Common myeloid progenitor, CD34-positive (primary cell): Measurements from ENCODE around the gene MAFB.

Experiments used
- CTCF ChIA-PET: fragments of 350-600 bp; sonication (Branson Sonifier 250); formaldehyde crosslinking; loops from one replicate; lab custom pipeline; 2021; ENCODE audit warnings: antibody characterized with exemption; lab: Charles Lee
- POLR2A ChIA-PET: fragments of 350-600 bp; sonication (Branson Sonifier 250); formaldehyde crosslinking; loops from one replicate; lab custom pipeline; 2021; ENCODE audit warnings: antibody characterized with exemption; lab: Charles Lee
- DNase-seq, 3 donors: peaks; one replicate each; pipeline versions ENCODE4 v3.0.0 to v3.0.0-alpha.2; 2013
- H3K27ac ChIP-seq, 2 experiments: 1 replicate in 1 of 2; 2 replicates in 1 of 2; pipeline ENCODE4 v1.7.0; 2013; ENCODE audit warnings: inconsistent platforms in 2 of 2, low read length in 2 of 2, mild to moderate bottlenecking in 2 of 2, low read depth in 1 of 2, moderate library complexity in 1 of 2; ENCODE audit not compliant: severe bottlenecking in 2 of 2, insufficient read depth in 1 of 2, poor library complexity in 1 of 2
- H3K27me3 ChIP-seq, 5 experiments: replicated peaks in 2 of 5; 1 replicate in 3 of 5; 2 replicates in 2 of 5; pipeline versions ENCODE4 v1.6.1 to v1.7.0; 2013; ENCODE audit warnings: low read length in 4 of 5, mild to moderate bottlenecking in 2 of 5, moderate library complexity in 2 of 5, inconsistent platforms in 1 of 5; ENCODE audit not compliant: insufficient read depth in 5 of 5, control insufficient read depth in 4 of 5
- H3K36me3 ChIP-seq, 4 experiments: 1 replicate in 2 of 4; 2 replicates in 2 of 4; pipeline versions ENCODE4 v1.6.1 to v1.7.0; 2013; ENCODE audit warnings: low read length in 3 of 4, control low read depth in 1 of 4, mild to moderate bottlenecking in 1 of 4; ENCODE audit not compliant: control insufficient read depth in 4 of 4, insufficient read depth in 4 of 4
- H3K4me1 ChIP-seq, 4 experiments: 1 replicate in 3 of 4; 2 replicates in 1 of 4; pipeline versions ENCODE4 v1.6.1 to v1.7.1; 2013; ENCODE audit warnings: low read length in 3 of 4, mild to moderate bottlenecking in 3 of 4, control low read depth in 1 of 4, inconsistent platforms in 1 of 4, moderate library complexity in 1 of 4; ENCODE audit not compliant: control insufficient read depth in 4 of 4, insufficient read depth in 4 of 4; ENCODE audit errors: control extremely low read depth in 1 of 4
- H3K4me3 ChIP-seq, 7 experiments: 1 replicate in 4 of 7; 2 replicates in 3 of 7; pipeline versions ENCODE4 v1.5.1 to v1.7.0; 2013; ENCODE audit warnings: mild to moderate bottlenecking in 7 of 7, low read length in 6 of 7, moderate library complexity in 6 of 7, inconsistent platforms in 2 of 7, low read depth in 2 of 7, control low read depth in 1 of 7; ENCODE audit not compliant: insufficient read depth in 4 of 7, control insufficient read depth in 1 of 7; ENCODE audit errors: extremely low read depth in 1 of 7
- H3K9me3 ChIP-seq, 5 experiments: 1 replicate in 4 of 5; 2 replicates in 1 of 5; pipeline versions ENCODE4 v1.6.1 to v1.7.1; 2013; ENCODE audit warnings: low read length in 4 of 5, mild to moderate bottlenecking in 2 of 5, inconsistent platforms in 1 of 5, low read depth in 1 of 5, moderate library complexity in 1 of 5; ENCODE audit not compliant: control insufficient read depth in 4 of 5, insufficient read depth in 2 of 5; ENCODE audit errors: control extremely low read depth in 1 of 5
- WGBS: methylation state at CpG from one replicate; pipeline ENCODE4 v1.1.5; 2013; ENCODE audit not compliant: insufficient coverage; 5-methylcytosine and 5-hydroxymethylcytosine counted together

Gene MAFB

DNA sequence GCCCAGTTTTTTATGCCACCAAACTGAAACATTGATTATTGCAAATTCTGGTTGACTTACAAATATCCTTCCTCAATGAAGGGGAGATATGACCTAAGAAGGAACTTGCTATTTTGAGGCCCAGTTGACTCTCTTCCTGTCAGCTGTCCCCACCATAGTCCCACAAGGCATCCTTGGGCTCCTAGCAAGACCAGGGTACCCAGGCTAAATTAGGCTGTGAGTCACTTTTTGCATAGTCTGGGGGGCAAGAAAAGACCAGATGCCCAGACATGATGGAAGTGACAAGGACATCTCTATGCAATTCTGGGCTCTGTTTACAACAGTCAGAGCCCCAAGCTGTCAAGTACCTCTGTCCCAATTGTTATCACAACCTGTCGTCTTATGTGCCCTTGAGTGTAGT is 31.8 kb upstream of the MAFB start:
- Histone ChIP-seq H3K4me3 (no peak overlapping the region), H3K36me3 (no peaks in the 10 kb centered on the region), H3K27me3 (peaks cover 0 to 14% (median 0%) of the 10 kb centered on the region in 5 experiments), H3K27ac (no peak overlapping the region), H3K4me1 (no peaks in the 10 kb centered on the region), H3K9me3 (no peaks in the 10 kb centered on the region)
- ChIA-PET CTCF (interaction anchor here (1.2 to 1.4 kb wide), 2 partner anchors 15 to 21 kb away, joined by 3 to 4 read pairs; no protein-coding TSS in a partner anchor), POLR2A (no interaction called here)
- DNase-seq: no peak
- WGBS: 89% methylated on average over 1 of the region's 1 CpG

DNA sequence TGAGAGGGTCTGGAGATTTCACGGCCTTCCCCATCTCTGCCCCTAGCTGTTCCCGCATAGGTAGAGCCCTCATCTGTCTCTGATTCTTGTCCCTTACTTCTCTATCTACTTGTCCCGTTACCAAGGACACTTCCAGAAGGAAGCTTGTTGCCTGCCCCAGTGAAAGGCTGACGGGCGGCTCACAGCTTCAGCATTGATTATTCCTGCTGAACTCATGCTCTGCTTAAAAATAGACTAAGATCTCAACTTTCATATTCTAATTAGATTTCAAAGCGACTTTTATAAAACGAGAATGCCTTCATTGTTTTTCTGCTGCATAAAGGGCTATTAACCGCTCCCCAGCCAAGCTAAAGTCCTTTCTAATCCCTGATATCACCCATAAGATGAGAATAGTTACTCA is 31.1 kb upstream of the MAFB start:
- H3K36me3 ChIP-seq: no peaks in the 10 kb centered on the region
- H3K9me3 ChIP-seq: no peaks in the 10 kb centered on the region
- WGBS: 84% methylated on average over 8 of the region's 8 CpGs
- H3K4me1 ChIP-seq: no peaks in the 10 kb centered on the region
- CTCF ChIA-PET: interaction anchor here (1.2 kb wide), 2 partner anchors 15 to 30 kb away, joined by 3 read pairs; no protein-coding TSS in a partner anchor
- no peak overlapping the region for H3K4me3 ChIP-seq
- POLR2A ChIA-PET: no interaction called here
- no peak for DNase-seq
- no peak overlapping the region for H3K27ac ChIP-seq
- H3K27me3 ChIP-seq: peaks cover 0 to 16% (median 0%) of the 10 kb centered on the region in 5 experiments

DNA sequence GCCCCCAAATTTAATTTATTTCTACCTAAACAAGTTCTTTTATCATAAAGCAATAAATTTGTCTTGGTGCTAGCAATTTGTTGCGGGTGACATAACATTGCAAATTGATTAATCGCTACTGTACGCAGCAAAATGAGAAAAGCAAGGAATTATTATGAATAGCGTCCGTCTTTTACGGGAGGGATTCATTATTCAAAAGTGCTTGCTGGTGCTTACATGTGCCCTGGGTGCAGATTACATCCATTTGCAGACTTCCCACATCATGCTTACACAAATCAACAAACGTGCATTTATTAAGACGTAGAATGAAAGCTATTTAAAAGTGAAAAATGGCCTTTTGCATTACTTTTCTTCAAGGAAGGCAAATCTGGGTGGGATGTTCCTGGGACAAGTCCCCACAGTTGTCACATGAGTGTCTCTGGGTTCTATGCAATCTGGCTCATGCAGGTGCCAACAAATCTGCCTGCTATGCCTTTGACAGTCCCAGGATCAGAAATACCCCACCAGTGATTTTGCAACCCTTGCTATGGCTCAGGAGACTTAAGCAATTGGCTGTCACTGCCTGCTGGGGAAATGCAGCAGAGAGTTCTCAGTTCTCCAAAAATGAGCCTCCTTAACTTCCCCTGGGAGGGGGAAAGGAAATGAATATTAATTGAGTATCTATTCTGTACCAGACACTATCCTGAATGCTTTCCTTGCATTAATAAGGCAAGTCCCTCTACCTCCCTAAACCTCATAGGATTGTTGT is 30.1 kb upstream of the MAFB start:
- no peaks in the 10 kb centered on the region for H3K9me3 ChIP-seq
- no peak for DNase-seq
- POLR2A ChIA-PET: no interaction called here
- H3K36me3 ChIP-seq: no peaks in the 10 kb centered on the region
- 93% methylated on average over 3 of the region's 8 CpGs for WGBS
- peaks cover 0 to 16% (median 0%) of the 10 kb centered on the region in 5 experiments for H3K27me3 ChIP-seq
- H3K4me3 ChIP-seq: no peak overlapping the region
- no peak overlapping the region for H3K27ac ChIP-seq
- CTCF ChIA-PET: interaction anchor here (1.2 kb wide), 1 partner anchor 30 kb away, joined by 3 read pairs; no protein-coding TSS in a partner anchor
- no peaks in the 10 kb centered on the region for H3K4me1 ChIP-seq

DNA sequence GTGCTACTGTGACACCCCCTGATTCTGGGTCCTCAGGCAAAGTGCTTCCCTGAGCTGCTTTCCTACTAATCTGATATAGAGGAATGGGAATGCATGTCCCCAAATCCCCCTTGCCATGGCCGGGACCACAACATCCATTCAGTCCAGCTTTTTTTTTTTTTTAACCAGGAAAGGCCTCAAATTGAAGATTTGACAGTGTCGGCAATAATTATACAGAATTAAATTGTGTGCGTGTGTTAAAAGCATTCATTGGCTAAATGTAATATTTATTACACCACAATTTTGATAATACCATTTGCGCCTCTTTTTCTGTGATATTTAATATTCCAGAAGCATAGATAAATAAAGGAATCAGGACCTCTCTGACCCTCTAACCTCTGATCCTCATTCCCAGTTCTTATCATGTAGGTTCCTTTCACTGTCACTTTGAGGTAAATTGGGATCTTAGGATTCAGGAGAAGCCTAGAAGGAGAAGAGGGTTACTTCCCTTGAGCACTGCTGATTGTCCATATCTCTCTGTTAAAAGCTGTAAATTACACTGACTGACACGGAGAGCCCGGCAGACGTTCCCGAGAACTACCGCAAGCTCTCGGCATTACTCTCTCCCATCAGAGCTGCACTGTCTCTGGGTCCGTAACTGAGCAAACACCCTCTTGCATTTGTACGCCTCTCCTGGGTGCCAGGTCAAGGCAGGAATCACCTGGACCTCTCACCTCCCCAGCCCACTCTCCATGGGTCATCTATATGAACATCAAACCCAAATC is 29.4 kb upstream of the MAFB start:
- CTCF ChIA-PET: no interaction called here
- 98% methylated on average over 8 of the region's 12 CpGs for WGBS
- H3K4me1 ChIP-seq: no peaks in the 10 kb centered on the region

DNA sequence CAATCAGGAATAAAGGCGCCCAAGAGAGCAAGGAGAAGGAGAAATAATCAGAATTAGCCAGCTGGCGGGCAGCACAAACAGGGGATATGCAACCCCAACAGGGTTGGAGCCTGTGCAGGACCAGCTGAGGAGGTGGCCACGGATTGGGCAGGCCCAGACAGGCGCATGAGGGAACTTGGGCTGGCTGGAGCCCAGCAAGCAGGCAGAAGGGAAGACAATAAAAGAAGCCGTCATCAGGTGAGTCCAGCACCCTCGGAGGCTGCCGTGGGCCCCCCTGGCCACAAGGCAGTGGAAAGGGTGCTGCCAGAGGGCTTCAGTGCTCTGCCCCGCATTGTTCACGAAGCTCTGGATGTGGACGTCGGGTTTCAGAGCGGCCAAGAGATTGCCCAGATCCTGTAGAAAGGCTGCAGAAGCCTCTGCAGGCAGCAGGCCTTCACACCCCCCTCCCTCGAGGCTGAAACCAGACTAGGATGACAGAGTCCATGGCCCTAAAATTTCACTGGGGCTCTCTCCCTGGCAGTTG is 28.4 kb upstream of the MAFB start:
- Histone ChIP-seq H3K9me3 (no peaks in the 10 kb centered on the region), H3K4me1 (no peaks in the 10 kb centered on the region), H3K36me3 (no peaks in the 10 kb centered on the region), H3K27ac (no peak overlapping the region), H3K4me3 (no peak overlapping the region), H3K27me3 (peaks cover 0 to 16% (median 4%) of the 10 kb centered on the region in 5 experiments)
- 86% methylated on average over 13 of the region's 13 CpGs for WGBS
- POLR2A ChIA-PET: no interaction called here
- CTCF ChIA-PET: no interaction called here
- no peak for DNase-seq

More for the DNA sequence above, 29.4 kb upstream of the MAFB start:
- Histone ChIP-seq H3K27me3 (peaks cover 0 to 16% (median 0%) of the 10 kb centered on the region in 5 experiments), H3K27ac (no peak overlapping the region), H3K36me3 (no peaks in the 10 kb centered on the region), H3K4me3 (no peak overlapping the region), H3K9me3 (no peaks in the 10 kb centered on the region)
- no peak for DNase-seq
- POLR2A ChIA-PET: no interaction called here

DNA sequence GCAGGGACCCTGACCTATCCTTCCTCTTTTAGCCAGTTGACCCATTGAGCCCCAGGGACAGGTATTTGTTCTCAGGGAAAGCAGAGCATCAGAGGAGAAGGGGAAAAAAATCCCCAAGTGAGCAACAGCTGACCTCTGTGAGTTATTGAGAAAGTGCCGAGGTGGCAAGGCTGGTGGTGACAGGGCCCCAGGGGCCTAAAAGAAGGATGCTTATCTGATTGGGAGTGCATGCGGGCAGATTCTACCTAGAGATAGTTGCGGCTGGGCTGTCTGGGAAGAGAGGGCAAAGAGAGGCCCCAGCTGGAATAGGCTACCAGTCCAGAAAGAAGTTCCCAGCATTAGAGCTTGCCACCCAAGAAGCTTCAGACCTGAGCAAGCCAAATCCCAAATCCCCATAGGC is 26.5 kb upstream of the MAFB start:
- CTCF ChIA-PET: no interaction called here
- Histone ChIP-seq H3K9me3 (no peaks in the 10 kb centered on the region), H3K4me1 (no peaks in the 10 kb centered on the region), H3K27ac (no peak overlapping the region), H3K36me3 (no peaks in the 10 kb centered on the region), H3K27me3 (peaks cover 0 to 25% (median 15%) of the 10 kb centered on the region in 5 experiments), H3K4me3 (no peak overlapping the region)
- 84% methylated on average over 2 of the region's 3 CpGs for WGBS
- POLR2A ChIA-PET: no interaction called here
- DNase-seq: no peak

DNA sequence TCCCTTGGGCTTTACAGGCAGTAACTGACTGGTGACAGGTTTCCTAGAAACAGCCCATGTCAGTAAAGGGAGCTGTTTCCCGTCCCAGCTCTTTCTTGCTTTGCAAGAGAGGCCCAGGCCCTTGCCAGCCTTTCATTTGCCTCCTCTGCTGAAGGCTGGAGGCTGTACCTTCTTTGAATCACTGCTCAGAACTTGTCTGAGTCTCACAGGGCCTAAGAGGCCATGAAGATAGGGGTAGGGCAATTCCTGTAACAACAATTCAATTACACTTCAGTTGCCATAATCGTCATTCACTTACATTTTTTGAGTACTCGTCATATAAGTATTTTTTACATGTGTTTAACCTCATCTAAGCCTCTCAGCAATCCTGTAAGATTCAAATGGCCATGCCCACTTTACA is 25.9 kb upstream of the MAFB start:
- no peak for DNase-seq
- POLR2A ChIA-PET: no interaction called here
- no peaks in the 10 kb centered on the region for H3K9me3 ChIP-seq
- no peak overlapping the region for H3K4me3 ChIP-seq
- H3K36me3 ChIP-seq: no peaks in the 10 kb centered on the region
- H3K27me3 ChIP-seq: peaks cover 0 to 22% (median 16%) of the 10 kb centered on the region in 5 experiments
- no peak overlapping the region for H3K27ac ChIP-seq
- no peaks in the 10 kb centered on the region for H3K4me1 ChIP-seq
- CTCF ChIA-PET: no interaction called here
- 94% methylated on average over 3 of the region's 3 CpGs for WGBS
